Motor neuron (in vitro differentiated cells): ENCODE data around the gene WFS1. TPM values are rescaled to one million over a fixed set of nuclear protein-coding genes. Genes with fewer than 3 reads are reported as not detected.

Source experiments
- ATAC-seq, 8 experiments: fragments of 200-7000 bp; cut with Tn5 transposase; replicated peaks in 6 of 8; 2 replicates each; pipeline ENCODE4 v1.8.0; 2021; ENCODE audit warnings: mild to moderate bottlenecking in 8 of 8, moderate library complexity in 8 of 8
- H3K27ac ChIP-seq, 2 donors: fragments of 250-450 bp; sonication (Bioruptor Pico); 2 replicates each; pipeline ENCODE4 v1.9.0; 2021; ENCODE audit warnings: antibody characterized with exemption in 2 of 2, mild to moderate bottlenecking in 2 of 2, moderate library complexity in 1 of 2
- H3K4me1 ChIP-seq, 2 donors: fragments of 250-450 bp; sonication (Bioruptor Pico); replicated peaks in 1 of 2; 2 replicates each; pipeline ENCODE4 v1.6.1; 2021; ENCODE audit warnings: antibody characterized with exemption in 2 of 2, mild to moderate bottlenecking in 2 of 2, moderate library complexity in 1 of 2
- H3K4me3 ChIP-seq, 5 donors: fragments of 250-450 bp; sonication (Bioruptor Pico); 2 replicates each; pipeline ENCODE4 v1.9.0; 2021; ENCODE audit warnings: antibody characterized with exemption in 5 of 5, mild to moderate bottlenecking in 5 of 5, moderate library complexity in 4 of 5
- WGBS, 10 experiments: fragments of 450-650 bp; shearing (Covaris generic); methylation state at CpG; one replicate each; pipeline ENCODE4 v1.0.0; 2022; 5-methylcytosine and 5-hydroxymethylcytosine counted together
- in situ Hi-C, 9 experiments: fragments of 400-800 bp; cut with MboI; loops; one replicate each; pipeline ENCODE4 v1.15.0; 2021; ENCODE audit warnings: low sequenced_read_pairs in 9 of 9, low pct_unique_long_range_greater_than_20kb in 2 of 9; ENCODE audit not compliant: unreplicated experiment in 9 of 9
- total RNA-seq, 8 experiments: library from RNA; unstranded; fragments of 300-600 nt; gene quantifications; 2 replicates each; pipeline versions ENCODE4 v1.2.3 to v1.2.4, GENCODE V29; 2022

Gene WFS1
- total RNA-seq, 8 experiments from 2014 or later, result 5.2 to 23.7 (median 8.7) TPM

DNA sequence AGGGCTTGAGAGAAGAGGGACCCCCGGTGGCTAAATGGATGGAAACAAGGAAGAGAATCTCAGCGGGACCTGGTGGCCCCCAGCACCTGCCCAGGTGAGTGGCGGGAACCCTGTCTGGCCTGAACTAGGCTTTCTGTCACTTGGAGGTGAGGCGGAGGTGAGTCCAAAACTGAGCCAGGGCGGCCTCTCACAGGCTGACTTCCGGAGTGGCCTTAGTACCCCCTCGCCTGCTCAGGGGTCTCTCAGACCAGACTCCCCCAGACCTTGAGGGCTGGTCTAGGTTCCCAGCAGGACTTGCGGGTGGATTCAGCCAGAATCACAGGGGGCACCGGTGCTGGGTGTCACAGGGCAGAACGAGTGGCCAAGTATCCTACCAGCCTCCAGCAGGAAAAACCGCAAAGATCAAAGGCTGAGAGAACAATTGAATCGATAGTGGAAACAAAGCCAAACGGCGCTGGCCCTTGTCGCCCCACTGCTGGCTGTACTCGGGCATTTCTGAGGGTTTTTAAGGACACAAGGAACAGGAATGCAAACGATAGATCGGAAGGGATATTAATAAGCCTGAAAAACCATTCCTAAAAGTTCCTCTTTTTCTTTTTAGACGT lies 67.8 kb downstream of the WFS1 start:
- no peak overlapping the region for H3K4me3 ChIP-seq
- H3K4me1 ChIP-seq, result peaks cover 4 to 8% of the 10 kb centered on the region in 2 donors
- 7 to 47% (median 20%) methylated on average over 3 to 12 of the region's 19 CpGs; no CpG with 5 or more reads in 1 of the 10 experiments for WGBS, 10 experiments
- in situ Hi-C loops, result no loop called here
- no peak for ATAC-seq
- H3K27ac ChIP-seq, result no peak overlapping the region

DNA sequence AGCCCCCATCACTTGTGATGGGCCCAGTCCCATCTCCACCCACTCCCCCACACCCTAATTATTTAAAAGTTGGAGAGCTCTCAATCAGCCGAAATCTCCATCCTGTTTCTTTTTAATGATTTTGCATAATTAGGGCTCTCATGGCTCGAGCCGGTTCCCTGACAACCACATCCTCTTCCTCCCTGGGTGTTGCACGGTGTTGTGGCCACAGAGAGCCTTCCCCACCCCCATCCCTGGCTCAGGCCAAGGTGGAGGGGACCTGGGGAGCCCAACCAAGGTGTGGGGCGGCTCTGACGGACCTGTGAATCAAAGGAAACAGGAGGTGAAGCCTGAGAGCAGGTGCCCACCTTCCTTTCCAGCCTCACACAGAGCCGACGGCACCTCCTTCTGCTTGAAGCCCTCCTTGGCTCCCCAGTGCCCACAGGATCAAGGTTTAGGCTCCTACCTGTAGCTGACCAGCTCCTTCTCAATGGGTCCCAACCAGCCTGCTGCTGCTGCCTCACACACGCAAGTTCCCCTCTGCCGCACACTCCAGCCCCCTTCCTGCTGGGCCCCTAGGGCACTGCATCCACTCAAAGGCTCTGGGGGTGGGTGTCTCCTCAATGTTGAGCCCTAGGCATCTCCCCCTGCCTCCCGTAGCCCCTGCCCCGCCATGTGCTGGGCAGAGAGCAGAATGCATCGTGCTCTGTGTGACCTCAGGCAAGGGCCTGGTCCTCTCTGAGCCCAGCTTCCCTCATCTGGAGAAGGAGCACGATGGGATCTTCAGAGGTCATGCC lies 68.7 kb downstream of the WFS1 start:
- ATAC-seq, result no peak
- Histone ChIP-seq H3K4me3 (no peak overlapping the region), H3K4me1 (peaks cover 8 to 9% of the 10 kb centered on the region in 2 donors), H3K27ac (no peak overlapping the region)
- in situ Hi-C loops, result no loop called here
- WGBS, 10 experiments, result 3 to 72% (median 44%) methylated on average over 1 to 5 of the region's 14 CpGs; no CpG with 5 or more reads in 6 of the 10 experiments

DNA sequence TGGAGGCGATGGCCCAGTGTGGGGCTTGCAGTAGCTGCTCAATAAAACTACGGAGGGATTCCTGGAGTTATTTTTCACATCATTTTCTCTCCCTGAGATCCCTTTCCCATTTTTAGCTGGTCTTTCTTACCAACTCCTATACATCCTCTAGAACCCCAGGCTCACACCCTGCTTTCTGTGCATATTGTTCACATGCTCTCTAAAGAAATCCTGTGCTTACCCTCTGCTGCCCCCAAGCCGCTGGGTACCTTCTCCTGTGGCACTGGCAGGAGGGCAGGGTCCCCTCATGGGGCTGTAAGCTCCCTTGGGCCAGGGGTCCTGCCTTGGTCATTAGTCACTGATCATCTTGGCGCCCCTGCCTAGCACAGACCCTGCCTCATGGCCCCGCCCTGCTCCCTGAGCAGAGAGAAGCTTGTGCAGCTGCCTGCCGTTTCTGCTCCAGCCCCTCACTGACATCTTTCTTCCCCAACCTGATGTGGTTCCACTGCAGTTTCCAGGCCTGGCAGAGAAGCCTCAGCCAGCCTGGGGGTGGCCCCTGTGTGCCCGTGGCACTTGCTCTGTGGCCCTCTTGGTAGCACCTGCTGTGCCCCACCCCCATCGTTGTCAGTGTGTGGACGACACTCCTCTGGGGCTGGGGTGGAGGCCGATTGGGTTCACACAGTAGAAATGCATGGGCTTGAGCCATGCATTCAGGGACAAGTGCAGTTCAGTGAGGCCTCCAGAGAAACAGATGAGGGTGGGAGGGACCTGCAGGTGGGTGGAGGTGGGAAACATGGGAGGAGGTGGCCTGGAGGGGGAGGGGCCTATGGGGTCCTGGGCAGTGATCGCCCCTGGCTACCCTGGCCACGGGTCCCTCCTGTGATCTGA lies 69.5 kb downstream of the WFS1 start:
- ATAC-seq, result peak in 2 of 8 experiments; percentile 55 to 77
- Histone ChIP-seq H3K4me1 (peaks cover 13% of the 10 kb centered on the region in 2 donors), H3K4me3 (no peak overlapping the region), H3K27ac (no peak overlapping the region)
- WGBS, 10 experiments, result 51 to 100% (median 73%) methylated on average over 1 to 5 of the region's 12 CpGs; no CpG with 5 or more reads in 3 of the 10 experiments
- in situ Hi-C loops, result no loop called here

DNA sequence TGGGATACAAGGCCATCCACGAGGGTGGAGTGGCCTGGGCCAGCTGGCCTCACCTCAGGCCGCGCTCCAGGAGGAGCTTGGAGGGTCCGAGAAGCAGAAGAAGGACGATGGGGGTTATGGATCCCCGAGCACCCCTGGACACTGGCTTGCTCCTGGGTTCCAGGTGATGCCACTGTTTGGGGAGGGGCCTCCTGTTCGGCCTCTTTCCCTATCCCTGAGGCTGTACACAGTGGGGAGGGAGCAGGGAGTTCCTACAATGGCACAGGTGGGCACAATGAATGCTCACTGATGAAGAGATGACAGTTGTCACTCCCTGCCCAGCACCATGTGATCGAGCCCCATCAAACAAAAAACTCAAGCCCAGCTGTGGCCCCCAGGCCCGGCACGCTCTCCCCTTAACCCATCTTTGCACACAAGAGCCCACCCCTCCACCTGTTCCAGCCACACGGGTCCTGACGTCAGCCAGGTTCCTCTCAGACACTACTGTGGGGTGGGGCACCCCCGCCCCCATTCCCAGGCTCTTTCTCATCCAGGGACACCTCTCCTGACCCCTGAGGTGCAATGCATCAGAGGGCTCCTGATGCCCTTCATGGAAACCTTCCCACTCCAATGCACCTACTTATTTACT lies 70.3 kb downstream of the WFS1 start:
- H3K4me1 ChIP-seq, result peaks cover 13 to 15% of the 10 kb centered on the region in 2 donors
- in situ Hi-C loops, result no loop called here
- H3K27ac ChIP-seq, result no peak overlapping the region
- no peak overlapping the region for H3K4me3 ChIP-seq
- ATAC-seq, result no peak
- WGBS, 10 experiments, result 60% methylated on average over 1 of the region's 13 CpGs; no CpG with 5 or more reads in 9 of the 10 experiments

DNA sequence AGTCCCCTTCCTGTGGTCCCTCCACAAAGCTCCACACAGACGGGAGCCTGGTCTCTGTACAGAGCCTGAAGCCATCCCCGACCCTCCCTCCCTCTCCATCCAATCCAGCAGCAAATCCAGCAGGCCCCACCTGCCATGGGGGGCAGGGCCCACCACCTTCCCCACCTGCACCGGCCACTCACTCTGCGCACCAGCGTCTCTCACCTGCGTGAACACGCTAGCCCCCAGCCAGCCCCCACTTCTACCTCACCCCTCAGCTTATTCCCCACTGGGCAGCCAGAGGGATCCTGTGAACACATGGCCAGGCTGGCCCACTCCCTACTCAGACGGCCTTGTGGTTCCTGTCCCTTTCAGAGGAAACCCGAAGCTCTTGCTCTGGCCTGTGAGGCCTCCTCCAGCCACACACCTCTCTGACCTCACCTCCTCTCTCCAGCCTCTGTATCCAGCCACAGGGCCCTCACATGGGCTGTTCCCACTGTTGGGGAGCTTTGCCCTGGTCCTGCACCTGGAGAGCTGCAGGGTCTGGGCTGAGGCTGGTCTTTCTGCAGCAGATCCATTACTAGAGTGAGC lies 70.9 kb downstream of the WFS1 start:
- no peak overlapping the region for H3K27ac ChIP-seq
- 0% methylated on average over 1 of the region's 9 CpGs; no CpG with 5 or more reads in 9 of the 10 experiments for WGBS, 10 experiments
- in situ Hi-C loops, result no loop called here
- H3K4me1 ChIP-seq, result peaks cover 13 to 15% of the 10 kb centered on the region in 2 donors
- ATAC-seq, result no peak
- H3K4me3 ChIP-seq, result no peak overlapping the region

DNA sequence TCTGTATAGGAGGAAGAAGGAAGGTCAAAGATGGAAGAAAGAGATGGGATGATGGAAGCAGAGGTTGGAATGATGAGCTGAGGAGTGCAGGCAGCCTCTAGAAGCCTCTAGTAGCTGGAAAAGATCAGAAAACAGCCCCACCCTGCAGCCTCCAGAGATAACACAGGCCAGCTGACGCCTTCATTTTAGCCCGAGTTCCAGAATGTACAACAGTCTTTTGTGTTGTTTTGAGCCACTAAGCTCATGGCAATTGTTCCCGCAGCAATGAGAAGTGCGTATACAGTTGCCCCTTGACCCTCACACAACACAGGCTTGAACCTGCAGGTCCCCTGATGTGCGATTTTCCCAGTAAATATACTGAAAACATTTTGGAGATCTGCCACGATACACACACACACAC lies 72.0 kb downstream of the WFS1 start:
- no peak for ATAC-seq
- H3K4me1 ChIP-seq, result peaks cover 13 to 15% of the 10 kb centered on the region in 2 donors
- 40 to 100% (median 75%) methylated on average over 1 to 6 of the region's 6 CpGs; no CpG with 5 or more reads in 3 of the 10 experiments for WGBS, 10 experiments
- no peak overlapping the region for H3K27ac ChIP-seq
- in situ Hi-C loops, result no loop called here
- H3K4me3 ChIP-seq, result no peak overlapping the region

DNA sequence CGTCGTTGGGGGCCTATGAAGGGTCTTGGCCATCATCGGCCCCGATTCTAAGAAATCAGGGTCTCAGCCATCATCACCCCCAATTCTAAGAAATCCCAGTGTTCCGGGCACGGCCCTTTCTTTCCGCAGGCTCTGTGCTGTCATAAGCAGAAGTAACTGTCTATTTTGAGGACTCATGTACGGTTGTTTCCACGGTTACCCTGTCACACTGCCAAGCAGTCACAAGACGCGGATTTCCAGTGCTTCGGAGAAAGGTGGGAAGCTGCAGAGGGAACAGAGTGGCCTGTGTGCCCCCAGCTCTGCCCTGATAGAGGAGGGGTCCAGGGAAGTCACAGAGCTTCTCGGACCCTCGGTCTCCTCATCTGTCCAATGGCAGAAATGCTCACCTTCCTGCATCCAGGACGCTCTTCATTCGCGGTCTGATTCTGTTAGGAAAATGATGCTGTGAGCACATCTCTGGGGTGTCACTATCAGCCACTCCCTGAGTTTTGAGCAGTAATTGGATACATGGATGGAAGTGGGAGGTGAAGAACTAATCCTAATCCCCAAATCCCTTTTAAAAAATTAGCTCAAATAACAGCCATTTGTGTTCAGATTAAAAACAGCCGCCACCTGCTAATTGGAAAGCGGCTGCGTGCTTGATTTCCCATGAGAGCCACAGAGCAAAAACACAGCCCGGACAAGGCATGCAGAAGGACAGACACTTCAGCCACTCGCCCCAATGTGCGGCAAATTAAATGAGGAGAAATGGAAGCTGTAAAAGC lies 73.1 kb downstream of the WFS1 start:
- in situ Hi-C loops, result no loop called here
- 27 to 100% (median 74%) methylated on average over 1 to 11 of the region's 23 CpGs for WGBS, 10 experiments
- H3K27ac ChIP-seq, result no peak overlapping the region
- H3K4me3 ChIP-seq, result no peak overlapping the region
- ATAC-seq, result peak in 5 of 8 experiments; percentile 37 to 52 (median 48)
- peaks cover 8 to 15% of the 10 kb centered on the region in 2 donors for H3K4me1 ChIP-seq

DNA sequence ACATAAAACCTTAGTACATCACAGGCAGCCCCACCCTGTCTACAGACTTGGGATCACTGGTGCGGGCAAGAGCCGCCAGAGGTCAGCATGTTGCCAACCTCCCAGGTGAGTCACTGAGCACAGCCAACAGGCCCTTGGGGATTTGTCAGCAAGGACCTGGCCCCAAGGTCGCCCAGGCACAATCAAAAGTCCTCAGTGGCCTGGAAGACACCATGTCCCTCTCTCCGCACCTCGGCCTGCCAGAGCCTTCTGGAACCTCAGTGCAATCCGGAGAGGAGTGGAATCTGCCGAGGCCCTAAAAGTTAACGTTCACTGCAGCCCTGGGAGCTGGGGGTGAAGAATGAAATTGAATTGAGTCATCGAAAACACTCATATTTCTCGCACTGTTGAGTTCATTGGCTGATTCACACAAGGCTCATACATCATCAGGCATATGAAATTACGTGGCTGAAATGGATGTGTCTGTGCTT lies 74.3 kb downstream of the WFS1 start:
- peak; percentile 16 to 90 (median 82) for ATAC-seq
- 0 to 80% (median 59%) methylated on average over 1 to 6 of the region's 11 CpGs; no CpG with 5 or more reads in 3 of the 10 experiments for WGBS, 10 experiments
- Histone ChIP-seq H3K4me3 (no peak overlapping the region), H3K27ac (no peak overlapping the region), H3K4me1 (peaks cover 5 to 15% of the 10 kb centered on the region in 2 donors)
- in situ Hi-C loops, result no loop called here

DNA sequence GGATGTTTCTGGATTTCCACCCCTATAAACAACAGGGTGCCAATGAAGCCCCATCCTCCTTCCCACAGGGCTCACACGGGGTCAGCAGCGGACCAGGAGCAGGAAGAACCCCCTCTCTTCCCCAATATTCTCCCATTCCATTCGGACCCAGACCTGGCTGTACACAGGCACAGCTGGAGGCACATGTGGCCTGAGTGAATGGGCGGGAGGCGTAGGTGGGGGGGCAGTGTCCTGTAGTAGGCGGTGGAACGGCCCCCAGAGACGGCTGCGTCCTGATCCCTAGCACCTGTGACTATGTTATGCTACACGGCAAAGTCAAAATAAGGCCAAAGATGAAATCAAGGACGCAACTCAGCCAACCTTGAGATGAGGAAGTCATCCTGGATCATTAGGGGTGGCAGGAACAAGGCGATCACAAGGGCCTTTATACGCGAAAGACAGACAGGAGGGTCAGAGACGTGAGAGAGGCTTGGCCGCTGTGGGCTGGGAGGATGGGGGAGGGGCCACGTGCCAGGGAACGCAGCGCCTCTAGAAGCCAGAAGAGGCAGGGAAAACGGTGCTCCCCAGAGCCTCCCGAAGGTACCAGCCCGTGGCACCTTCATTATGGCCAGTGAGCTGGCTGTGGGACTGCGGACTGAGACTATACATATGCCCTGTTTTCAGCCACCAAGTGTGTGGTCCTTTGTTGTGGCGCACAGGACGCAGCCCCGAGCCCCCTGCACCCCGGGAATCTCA lies 75.6 kb downstream of the WFS1 start:
- 20 to 78% (median 66%) methylated on average over 1 to 10 of the region's 27 CpGs; no CpG with 5 or more reads in 1 of the 10 experiments for WGBS, 10 experiments
- peaks cover 16 to 25% of the 10 kb centered on the region in 2 donors for H3K4me1 ChIP-seq
- no peak overlapping the region for H3K27ac ChIP-seq
- in situ Hi-C loops, result no loop called here
- no peak overlapping the region for H3K4me3 ChIP-seq
- no peak for ATAC-seq

DNA sequence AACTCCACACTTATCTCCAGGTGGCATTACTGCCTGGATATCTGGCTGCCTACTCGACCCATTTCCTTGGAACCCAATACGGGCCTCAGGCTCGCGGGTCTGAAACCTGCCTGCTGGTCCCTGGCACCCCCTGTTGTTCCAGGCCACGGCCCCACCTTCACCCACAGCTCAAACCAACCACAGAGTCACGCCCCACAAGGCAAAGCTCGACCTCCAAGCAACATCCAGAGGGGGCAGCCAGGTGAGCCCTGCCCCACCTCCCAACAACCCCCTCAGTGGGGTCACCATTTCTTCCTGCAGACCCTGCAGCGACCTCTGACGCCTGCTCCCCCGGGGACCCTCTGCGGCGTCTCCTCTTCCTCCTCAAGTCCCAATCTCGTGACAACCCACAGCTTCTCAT lies 76.2 kb downstream of the WFS1 start:
- Histone ChIP-seq H3K27ac (no peak overlapping the region), H3K4me1 (peaks cover 18 to 26% of the 10 kb centered on the region in 2 donors), H3K4me3 (no peak overlapping the region)
- no peak for ATAC-seq
- WGBS, 10 experiments, result 10 to 86% (median 58%) methylated on average over 2 to 10 of the region's 13 CpGs; no CpG with 5 or more reads in 6 of the 10 experiments
- in situ Hi-C loops, result no loop called here

DNA sequence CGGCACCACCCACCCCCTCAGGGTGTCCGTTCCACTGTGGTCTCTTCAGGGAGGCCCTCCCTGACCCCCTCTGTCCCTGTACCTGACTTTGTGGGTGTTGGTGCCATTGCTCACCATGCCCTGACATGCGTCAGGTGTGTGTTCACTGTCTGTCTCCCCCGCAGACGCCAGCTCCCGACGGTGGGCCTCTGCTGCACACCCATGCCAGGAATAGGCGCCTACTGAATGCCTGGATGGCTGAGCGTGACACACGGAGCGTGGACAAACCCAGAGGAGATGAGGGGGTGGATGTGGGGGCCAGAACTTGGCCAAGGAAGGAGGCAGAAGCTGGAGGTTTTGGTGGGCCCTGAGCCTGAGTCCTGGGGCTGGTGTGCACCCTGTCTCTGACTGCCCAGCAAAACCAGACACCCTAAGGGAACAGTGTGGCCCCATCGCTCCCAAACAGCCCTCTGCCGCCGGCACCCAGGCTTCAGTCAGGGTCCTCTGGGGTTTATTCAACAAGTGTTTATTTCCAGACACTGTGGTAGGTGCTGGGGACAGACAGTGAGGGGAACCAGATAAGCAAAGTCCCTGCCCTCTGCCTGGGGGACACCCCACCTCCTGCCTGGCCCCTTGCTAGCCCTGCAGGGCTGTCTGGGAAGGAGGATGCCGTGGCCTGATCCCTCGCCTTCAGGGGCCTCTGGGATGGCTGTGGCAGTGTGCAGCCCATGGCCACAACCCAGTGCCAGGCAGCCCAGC lies 76.9 kb downstream of the WFS1 start:
- H3K27ac ChIP-seq, result no peak overlapping the region
- H3K4me1 ChIP-seq, result peaks cover 18 to 24% of the 10 kb centered on the region in 2 donors
- in situ Hi-C loops, result no loop called here
- WGBS, 10 experiments, result 63 to 100% (median 67%) methylated on average over 1 to 6 of the region's 16 CpGs; no CpG with 5 or more reads in 7 of the 10 experiments
- no peak for ATAC-seq
- no peak overlapping the region for H3K4me3 ChIP-seq
